H1 (cell line): Measurements from ENCODE around the gene ANGPTL4. TPM values are rescaled to one million over a fixed set of nuclear protein-coding genes. Genes with fewer than 3 reads are reported as not detected.

Experiments
- CTCF ChIA-PET: fragments of 300-600 bp; sonication (Branson Sonifier 250); formaldehyde crosslinking; loops from one replicate; lab custom pipeline; 2021; ENCODE audit not compliant: partially characterized antibody; lab: Charles Lee
- POLR2A ChIA-PET: fragments of 300-600 bp; sonication (Branson Sonifier 250); formaldehyde crosslinking; loops from one replicate; lab custom pipeline; 2021; ENCODE audit warnings: inconsistent platforms; ENCODE audit not compliant: partially characterized antibody; lab: Charles Lee
- DNase-seq, 2 experiments: peaks; one replicate each; pipeline versions ENCODE4 v3.0.0 to v3.0.0-alpha.2; 2010 to 2022; ENCODE audit warnings: low spot score in 2 of 2, low read depth in 1 of 2, mixed read lengths in 1 of 2
- FAIRE-seq: peaks from 2 replicates; lab custom pipeline; 2011; peaks lifted over from hg19 to GRCh38; lab: Jason Lieb, UNC
- H2AFZ ChIP-seq: 2 replicates; pipeline ENCODE4 v1.8.1; 2012; ENCODE audit warnings: low read length, inconsistent platforms
- H2AK5ac ChIP-seq: 2 replicates; pipeline ENCODE4 v1.6.1; 2013; ENCODE audit warnings: low read depth, low read length
- H2BK120ac ChIP-seq: replicated peaks from 2 replicates; pipeline ENCODE3; 2013; ENCODE audit warnings: low read depth, low read length, inconsistent platforms
- H2BK12ac ChIP-seq: 2 replicates; pipeline ENCODE4 v1.6.1; 2013; ENCODE audit warnings: low read depth, low read length
- H2BK15ac ChIP-seq: 2 replicates; pipeline ENCODE4 v1.6.1; 2013; ENCODE audit warnings: low read length
- H2BK20ac ChIP-seq: 2 replicates; pipeline ENCODE4 v1.6.1; 2013; ENCODE audit warnings: low read length
- H2BK5ac ChIP-seq: 2 replicates; pipeline ENCODE4 v1.6.1; 2013; ENCODE audit warnings: low read depth, low read length
- H3K14ac ChIP-seq: 2 replicates; pipeline ENCODE4 v1.6.1; 2013; ENCODE audit warnings: inconsistent platforms; ENCODE audit not compliant: insufficient read length
- H3K18ac ChIP-seq: 2 replicates; pipeline ENCODE4 v1.6.1; 2013; ENCODE audit warnings: low read length; ENCODE audit errors: extremely low read depth
- H3K23ac ChIP-seq: 2 replicates; pipeline ENCODE4 v1.6.1; 2013; ENCODE audit warnings: inconsistent platforms; ENCODE audit not compliant: insufficient read length
- H3K23me2 ChIP-seq: 2 replicates; pipeline ENCODE4 v1.6.1; 2013; ENCODE audit warnings: low read depth, low read length
- H3K27ac ChIP-seq: 2 replicates; pipeline ENCODE4 v1.6.1; 2011; ENCODE audit warnings: low read depth, low read length, inconsistent platforms
- H3K27me3 ChIP-seq, 4 experiments: replicated peaks in 1 of 4; 1 replicate in 1 of 4; 2 replicates in 3 of 4; pipeline versions ENCODE4 v1.6.1 to v1.8.1; 2011 to 2013; ENCODE audit warnings: low read length in 3 of 4, mild to moderate bottlenecking in 3 of 4, inconsistent platforms in 2 of 4, mixed read lengths in 2 of 4, moderate library complexity in 1 of 4; ENCODE audit not compliant: control insufficient read depth in 3 of 4, insufficient read depth in 3 of 4; ENCODE audit errors: extremely low read depth in 1 of 4
- H3K36me3 ChIP-seq, 4 experiments: 2 replicates each; pipeline versions ENCODE4 v1.6.1 to v1.8.1; 2011 to 2013; ENCODE audit warnings: mild to moderate bottlenecking in 4 of 4, low read length in 3 of 4, moderate library complexity in 2 of 4, control low read depth in 1 of 4, inconsistent platforms in 1 of 4; ENCODE audit not compliant: insufficient read depth in 4 of 4, control insufficient read depth in 2 of 4
- H3K4ac ChIP-seq: replicated peaks from 2 replicates; pipeline ENCODE3; 2013; ENCODE audit warnings: low read length, low read depth, mixed read lengths, inconsistent platforms; ENCODE audit not compliant: insufficient read length
- H3K4me1 ChIP-seq, 4 experiments: replicated peaks in 1 of 4; 1 replicate in 1 of 4; 2 replicates in 3 of 4; pipeline versions ENCODE4 v1.6.1 to v1.8.1; 2011 to 2013; ENCODE audit warnings: low read length in 3 of 4, inconsistent platforms in 2 of 4, mixed read lengths in 1 of 4; ENCODE audit not compliant: insufficient read depth in 4 of 4, control insufficient read depth in 3 of 4
- H3K4me2 ChIP-seq, 2 experiments: 2 replicates each; pipeline versions ENCODE4 v1.6.1 to v1.8.1; 2011 to 2013; ENCODE audit warnings: low read depth in 2 of 2, low read length in 2 of 2, control low read depth in 1 of 2, inconsistent platforms in 1 of 2, mild to moderate bottlenecking in 1 of 2; ENCODE audit not compliant: insufficient read depth in 1 of 2
- H3K4me3 ChIP-seq, 4 experiments: fragments of 200-600, 300-600 bp in 1 of 4; sonication (generic), shearing (Covaris generic), sonication (Bioruptor Twin) in 1 of 4; 2 replicates each; pipeline versions ENCODE4 v1.5.1 to v1.8.1; 2011 to 2016; ENCODE audit warnings: low read length in 4 of 4, low read depth in 3 of 4, control low read depth in 2 of 4, inconsistent platforms in 2 of 4, mild to moderate bottlenecking in 2 of 4, mixed read lengths in 1 of 4, moderate library complexity in 1 of 4; ENCODE audit not compliant: insufficient read depth in 2 of 4; ENCODE audit errors: extremely low read depth in 1 of 4
- H3K56ac ChIP-seq: replicated peaks from 2 replicates; pipeline ENCODE3; 2013; ENCODE audit warnings: low read depth, mild to moderate bottlenecking, mixed read lengths, low read length, inconsistent platforms; ENCODE audit not compliant: insufficient read length
- H3K79me1 ChIP-seq: 2 replicates; pipeline ENCODE4 v1.6.1; 2013; ENCODE audit warnings: low read depth, low read length, control low read depth
- H3K79me2 ChIP-seq, 2 experiments: 2 replicates each; pipeline versions ENCODE4 v1.6.1 to v1.8.1; 2012 to 2013; ENCODE audit warnings: low read length in 2 of 2, mild to moderate bottlenecking in 2 of 2, inconsistent platforms in 1 of 2; ENCODE audit not compliant: insufficient read depth in 2 of 2, control insufficient read depth in 1 of 2
- H3K9ac ChIP-seq, 4 experiments: replicated peaks in 1 of 4; 1 replicate in 1 of 4; 2 replicates in 3 of 4; pipeline versions ENCODE4 v1.6.1 to v1.8.1; 2011 to 2013; ENCODE audit warnings: low read depth in 3 of 4, low read length in 3 of 4, control low read depth in 2 of 4, mild to moderate bottlenecking in 2 of 4, moderate library complexity in 2 of 4, inconsistent platforms in 1 of 4; ENCODE audit errors: extremely low read depth in 1 of 4
- H3K9me3 ChIP-seq, 2 experiments: 2 replicates each; pipeline versions ENCODE4 v1.6.1 to v1.8.1; 2012 to 2013; ENCODE audit warnings: mild to moderate bottlenecking in 2 of 2, moderate library complexity in 2 of 2, control low read depth in 1 of 2, inconsistent platforms in 1 of 2, low read depth in 1 of 2, low read length in 1 of 2, mixed read lengths in 1 of 2; ENCODE audit not compliant: insufficient read depth in 2 of 2
- H4K20me1 ChIP-seq, 2 experiments: replicated peaks in 1 of 2; 2 replicates each; pipeline versions ENCODE3 to v1.8.1; 2011 to 2013; ENCODE audit warnings: inconsistent platforms in 2 of 2, low read length in 2 of 2, mild to moderate bottlenecking in 1 of 2; ENCODE audit not compliant: insufficient read depth in 2 of 2, control insufficient read depth in 1 of 2
- H4K5ac ChIP-seq: 2 replicates; pipeline ENCODE4 v1.6.1; 2013; ENCODE audit warnings: low read length, low read depth, mixed read lengths, inconsistent platforms; ENCODE audit not compliant: insufficient read length
- H4K8ac ChIP-seq: 2 replicates; pipeline ENCODE4 v1.8.0; 2013; ENCODE audit warnings: mild to moderate bottlenecking, moderate library complexity, low read length, inconsistent platforms; ENCODE audit not compliant: insufficient read depth; ENCODE audit errors: extremely low read depth
- H4K91ac ChIP-seq: replicated peaks from 2 replicates; pipeline ENCODE3; 2013; ENCODE audit warnings: low read length, mixed read lengths, inconsistent platforms; ENCODE audit not compliant: insufficient read length
- SIN3A ChIP-seq, 2 experiments: IDR thresholded peaks in 1 of 2; conservative IDR thresholded peaks in 1 of 2; 2 replicates each; pipeline ENCODE4 v1.6.1; 2011 to 2012; ENCODE audit warnings: low read length in 2 of 2, improper control_type of control experiment in 1 of 2, low read depth in 1 of 2, mild to moderate bottlenecking in 1 of 2
- YY1 ChIP-seq: IDR thresholded peaks from 2 replicates; pipeline ENCODE4 v1.6.1; 2011; ENCODE audit warnings: low read depth, mild to moderate bottlenecking, low read length
- WGBS, 2 experiments: shearing (Covaris generic) in 1 of 2; methylation state at CpG; one replicate each; pipeline versions ENCODE4 v1.1.6 to v1.1.7; 2013 to 2015; ENCODE audit warnings: low lambda C conversion rate in 2 of 2, mixed read lengths in 2 of 2, inconsistent platforms in 1 of 2, low coverage in 1 of 2, missing lambda C conversion rate in 1 of 2; ENCODE audit not compliant: insufficient replicate concordance in 2 of 2, insufficient coverage in 1 of 2, insufficient read length in 1 of 2; ENCODE audit errors: extremely low coverage in 1 of 2, missing lambda C conversion rate in 1 of 2; 5-methylcytosine and 5-hydroxymethylcytosine counted together
- polyA plus RNA-seq, 7 experiments: library from polyadenylated mRNA; depleted of rRNA in 3 of 7; stranded (reverse) in 5 of 7; unstranded in 2 of 7; fragments of >200 nt in 5 of 7; fragments of 200-250 nt in 2 of 7; gene quantifications; 1 replicate in 5 of 7; 2 replicates in 1 of 7; 4 replicates in 1 of 7; pipeline versions ENCODE4 v1.2.1 to v1.2.3, GENCODE V29; 2011 to 2013; ENCODE audit warnings: missing spikeins in 2 of 7, mixed read lengths in 2 of 7
- total RNA-seq: library from RNA; stranded (reverse); fragmentation: NEBNext Ultra II Directional; extraction: Animal tissue kit (Norgen Biotek cat#: 25700); gene quantifications from 2 replicates; pipeline ENCODE4 v1.2.1, GENCODE V29; 2021

Gene ANGPTL4
- total and polyA plus RNA-seq, 2 of the 8 experiments (the other 6 are each of a cell fraction or from before 2014, with no cell fraction given): 2.3 to 6.5 TPM

- no peak overlapping the region for H4K91ac ChIP-seq
- no peak overlapping the region for H3K27ac ChIP-seq
- H4K5ac ChIP-seq: no peak overlapping the region
- H3K23me2 ChIP-seq: peaks cover 17% of the 10 kb centered on the region; the same call in 1 of the 2 replicates
- no peaks in the 10 kb centered on the region for H3K36me3 ChIP-seq
- ChIA-PET POLR2A (interaction anchor here (0.9 to 2.3 kb wide), 7 partner anchors 8 to 35 kb away, joined by 3 to 11 read pairs (median 4); no protein-coding TSS in a partner anchor), CTCF (interaction anchor here (0.5 to 5.6 kb wide), 14 partner anchors 8 to 216 kb away, joined by 3 to 57 read pairs (median 4); no protein-coding TSS in a partner anchor)
- H3K18ac ChIP-seq: no peak overlapping the region
- H2BK120ac ChIP-seq: no peak overlapping the region
- no peaks in the 10 kb centered on the region for H4K20me1 ChIP-seq
- H3K79me1 ChIP-seq: no peaks in the 10 kb centered on the region; the same call in 1 of the 2 replicates
- TF ChIP-seq YY1: no peak
- TF ChIP-seq SIN3A (conservative IDR thresholded peaks at IDR 0.05 in 1 of 2, IDR thresholded peaks at IDR 0.05 in 1 of 2; ENCODE audit: low read depth in 1 of 2, low read length in 2 of 2): no peak
- peak overlapping the region in 1 of 2 experiments; percentile 96; a peak in 1 of 4 replicates for H3K4me2 ChIP-seq
- H3K9me3 ChIP-seq: no peaks in the 10 kb centered on the region
- no peak overlapping the region for H3K56ac ChIP-seq
- WGBS, 2 experiments: 84% methylated on average over 11 of the region's 12 CpGs; no CpG with 5 or more reads in 1 of the 2 experiments
- no peak overlapping the region for H2AK5ac ChIP-seq
- H2BK5ac ChIP-seq: no peak overlapping the region
- H4K8ac ChIP-seq: no peak overlapping the region; the same call in 1 of the 2 replicates
- no peak overlapping the region for H3K4me3 ChIP-seq
- H3K4ac ChIP-seq: no peak overlapping the region
- H3K9ac ChIP-seq: no peak overlapping the region
- FAIRE-seq (no peak), DNase-seq (no peak)
- H3K23ac ChIP-seq: no peak overlapping the region
- no peak overlapping the region for H2BK12ac ChIP-seq
- no peak overlapping the region for H2BK20ac ChIP-seq
- H2AFZ ChIP-seq: no peak overlapping the region
- peaks cover 0 to 12% (median 6%) of the 10 kb centered on the region in 4 experiments; a peak in 6 of 7 replicates for H3K4me1 ChIP-seq
- no peak overlapping the region for H2BK15ac ChIP-seq
- peaks cover 0 to 26% (median 18%) of the 10 kb centered on the region in 4 experiments; a peak in 6 of 7 replicates for H3K27me3 ChIP-seq
- H3K14ac ChIP-seq: no peak overlapping the region
- no peaks in the 10 kb centered on the region for H3K79me2 ChIP-seq
These were observed 1.8 kb upstream of the ANGPTL4 start for GRCh38 chr19:8361921-8362793.
